ENCODE results near the gene CCDC33. TPM values are rescaled to one million over a fixed set of nuclear protein-coding genes. Genes with fewer than 3 reads are reported as not detected.

CCDC33 gene
- total RNA-seq, 1 experiment from 2014 or later, result not detected

GRCh38 chr15:74208901-74209559 lies 27.1 kb upstream of the CCDC33 start:
- DNase-seq (ENCODE audit: low read depth), result peak; percentile 68

GRCh38 chr15:74209560-74209958 lies 26.6 kb upstream of the CCDC33 start:
- DNase-seq (ENCODE audit: low read depth), result no peak

GRCh38 chr15:74209997-74210671 lies 26.0 kb upstream of the CCDC33 start:
- DNase-seq (ENCODE audit: low read depth), result no peak

- no peak for DNase-seq (ENCODE audit: low read depth)
These were observed 25.4 kb upstream of the CCDC33 start for GRCh38 chr15:74210729-74211128.

- DNase-seq (ENCODE audit: low read depth), result no peak
These were observed 24.5 kb upstream of the CCDC33 start for GRCh38 chr15:74211656-74212055.

- DNase-seq (ENCODE audit: low read depth), result no peak
These were observed 23.6 kb upstream of the CCDC33 start for GRCh38 chr15:74212494-74212893.

GRCh38 chr15:74213858-74214284 lies 22.3 kb upstream of the CCDC33 start:
- no peak for DNase-seq (ENCODE audit: low read depth)

- no peak for DNase-seq (ENCODE audit: low read depth)
These were observed 21.7 kb upstream of the CCDC33 start for GRCh38 chr15:74214324-74215021.

- no peak for DNase-seq (ENCODE audit: low read depth)
These were observed 20.2 kb upstream of the CCDC33 start for GRCh38 chr15:74215958-74216357.

- DNase-seq (ENCODE audit: low read depth), result no peak
These were observed 19.2 kb upstream of the CCDC33 start for GRCh38 chr15:74216949-74217348.

- DNase-seq (ENCODE audit: low read depth), result no peak
These were observed 17.9 kb upstream of the CCDC33 start for GRCh38 chr15:74217907-74218885.

GRCh38 chr15:74220475-74221248 lies 15.5 kb upstream of the CCDC33 start:
- DNase-seq (ENCODE audit: low read depth), result no peak

- no peak for DNase-seq (ENCODE audit: low read depth)
These were observed 14.5 kb upstream of the CCDC33 start for GRCh38 chr15:74221399-74222239.

GRCh38 chr15:74222240-74223119 lies 13.6 kb upstream of the CCDC33 start:
- no peak for DNase-seq (ENCODE audit: low read depth)

- DNase-seq (ENCODE audit: low read depth), result no peak
These were observed 10.2 kb upstream of the CCDC33 start for GRCh38 chr15:74225928-74226327.

- DNase-seq (ENCODE audit: low read depth), result peak; percentile 23
These were observed 9.2 kb upstream of the CCDC33 start for GRCh38 chr15:74226761-74227540.

- DNase-seq (ENCODE audit: low read depth), result no peak
These were observed 8.0 kb upstream of the CCDC33 start for GRCh38 chr15:74227968-74228722.
